Measurements from ENCODE around the gene TAC4. TPM values are rescaled to one million over a fixed set of nuclear protein-coding genes. Genes with fewer than 3 reads are reported as not detected.

TAC4 gene
- total RNA-seq, 2 donors from 2014 or later, result 1.5 to 3.2 TPM

DNA sequence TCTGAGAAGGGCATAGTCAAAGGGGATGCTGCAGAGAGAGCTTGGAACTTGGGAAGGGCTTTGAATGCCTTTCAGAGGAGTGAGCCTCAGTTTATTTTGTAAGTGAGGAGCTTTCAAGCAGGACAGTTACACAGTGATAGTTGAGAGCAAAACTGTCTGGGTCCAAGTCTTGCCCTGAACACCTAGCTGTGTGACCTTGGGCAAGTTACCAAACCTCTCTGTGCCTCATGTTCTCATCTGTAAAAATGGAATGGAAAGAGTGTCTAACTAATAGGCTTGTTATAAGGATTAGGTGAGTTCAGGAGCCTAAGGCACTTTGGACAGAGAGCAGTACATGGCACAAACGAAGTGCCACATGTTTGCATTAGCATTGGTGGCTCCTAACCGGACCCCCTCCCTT is 27.0 kb upstream of the TAC4 start:
- H3K4me1 ChIP-seq (ENCODE audit: control insufficient read depth, insufficient read depth, low read length), result peaks cover 4% of the 10 kb centered on the region
- no peaks in the 10 kb centered on the region for H3K9me3 Mint-ChIP-seq
- H3K9ac ChIP-seq (ENCODE audit: extremely low read depth, low read length, poor library complexity, severe bottlenecking), result no peak overlapping the region
- DNase-seq, result no peak
- no peak overlapping the region for H3K4me3 Mint-ChIP-seq
- no peaks in the 10 kb centered on the region for H3K36me3 Mint-ChIP-seq (ENCODE audit: low read depth)
- no peak overlapping the region for H3K27ac Mint-ChIP-seq
- peaks cover 30% of the 10 kb centered on the region for H3K4me1 Mint-ChIP-seq
- no peaks in the 10 kb centered on the region for H3K9me3 ChIP-seq (ENCODE audit: control insufficient read depth, low read length)
- H3K27ac ChIP-seq (ENCODE audit: low read depth, low read length), result no peak overlapping the region
- no peak for TF ChIP-seq CTCF (conservative IDR thresholded peaks at IDR 0.05)
- 87% methylated on average over 2 of the region's 2 CpGs; no CpG with 5 or more reads in 1 of the 2 experiments for WGBS, 2 experiments (ENCODE audit: insufficient coverage in 1 of 2, insufficient read length in 1 of 2)
- H3K36me3 ChIP-seq (ENCODE audit: control insufficient read depth, insufficient read depth, low read length), result no peaks in the 10 kb centered on the region
- H3K27me3 Mint-ChIP-seq (ENCODE audit: insufficient read depth), result peaks cover 12% of the 10 kb centered on the region
- H3K4me3 ChIP-seq (ENCODE audit: low read length), result no peak overlapping the region
- no peaks in the 10 kb centered on the region for H3K27me3 ChIP-seq (ENCODE audit: control insufficient read depth, insufficient read depth, low read length, poor library complexity, severe bottlenecking)

DNA sequence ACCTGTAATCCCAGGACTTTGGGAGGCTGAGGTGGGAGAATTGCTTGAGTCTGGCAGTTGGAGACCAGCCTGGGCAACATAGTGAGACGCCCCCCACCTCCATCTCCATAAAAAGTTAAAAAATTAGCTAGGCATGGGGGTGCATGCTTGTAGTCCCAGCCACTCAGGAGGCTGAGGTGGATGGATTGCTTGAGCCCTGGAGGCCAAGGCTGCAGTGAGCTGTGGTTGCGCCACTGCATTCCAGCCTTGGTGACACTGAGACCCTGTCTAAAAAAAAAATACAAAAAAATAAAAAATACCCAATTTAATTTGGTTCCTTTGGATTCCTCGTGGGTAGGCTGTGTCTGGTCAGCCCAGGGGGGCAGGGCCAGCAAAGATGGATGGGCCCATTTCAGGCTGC is 26.1 kb upstream of the TAC4 start:
- WGBS, 2 experiments (ENCODE audit: insufficient coverage in 1 of 2, insufficient read length in 1 of 2), result 88 to 100% methylated on average over 1 to 3 of the region's 3 CpGs
- Histone ChIP-seq H3K4me1 (ENCODE audit: control insufficient read depth, insufficient read depth, low read length) (peaks cover 2% of the 10 kb centered on the region), H3K9ac (ENCODE audit: extremely low read depth, low read length, poor library complexity, severe bottlenecking) (no peak overlapping the region), H3K9me3 (ENCODE audit: control insufficient read depth, low read length) (no peaks in the 10 kb centered on the region), H3K36me3 (ENCODE audit: control insufficient read depth, insufficient read depth, low read length) (no peaks in the 10 kb centered on the region), H3K27me3 (ENCODE audit: control insufficient read depth, insufficient read depth, low read length, poor library complexity, severe bottlenecking) (no peaks in the 10 kb centered on the region), H3K4me3 (ENCODE audit: low read length) (no peak overlapping the region), H3K27ac (ENCODE audit: low read depth, low read length) (no peak overlapping the region)
- Mint-ChIP-seq H3K9me3 (no peaks in the 10 kb centered on the region), H3K27me3 (ENCODE audit: insufficient read depth) (peaks cover 2% of the 10 kb centered on the region), H3K27ac (no peak overlapping the region), H3K4me1 (peaks cover 20% of the 10 kb centered on the region), H3K36me3 (ENCODE audit: low read depth) (no peaks in the 10 kb centered on the region), H3K4me3 (no peak overlapping the region)
- no peak for DNase-seq
- TF ChIP-seq CTCF (conservative IDR thresholded peaks at IDR 0.05), result no peak

DNA sequence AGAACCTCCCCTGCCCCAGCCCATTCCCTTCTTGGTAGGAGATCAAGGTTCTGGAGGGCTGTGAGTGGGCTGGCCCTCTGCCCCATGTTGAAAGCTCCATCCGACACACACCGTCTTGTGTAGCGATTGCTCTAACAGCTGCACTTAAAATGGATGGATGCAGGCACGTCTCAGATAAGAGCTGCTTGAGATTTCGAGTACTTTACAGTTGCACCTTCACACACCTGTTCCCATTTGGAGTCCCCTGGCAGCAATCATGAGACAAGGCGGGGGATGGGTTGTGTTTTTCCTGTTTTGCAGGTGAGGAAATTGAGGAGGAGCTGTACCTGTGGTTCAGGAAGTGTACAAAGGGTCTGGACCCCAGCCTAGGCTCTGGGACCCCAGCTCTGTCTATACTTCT is 25.6 kb upstream of the TAC4 start:
- Mint-ChIP-seq H3K27me3 (ENCODE audit: insufficient read depth) (no peaks in the 10 kb centered on the region), H3K36me3 (ENCODE audit: low read depth) (no peaks in the 10 kb centered on the region), H3K27ac (no peak overlapping the region), H3K4me3 (no peak overlapping the region), H3K9me3 (no peaks in the 10 kb centered on the region), H3K4me1 (peaks cover 18% of the 10 kb centered on the region)
- no peak overlapping the region for H3K4me3 ChIP-seq (ENCODE audit: low read length)
- TF ChIP-seq CTCF (conservative IDR thresholded peaks at IDR 0.05), result no peak
- 86 to 92% methylated on average over 5 to 6 of the region's 6 CpGs for WGBS, 2 experiments (ENCODE audit: insufficient coverage in 1 of 2, insufficient read length in 1 of 2)
- no peaks in the 10 kb centered on the region for H3K36me3 ChIP-seq (ENCODE audit: control insufficient read depth, insufficient read depth, low read length)
- no peaks in the 10 kb centered on the region for H3K27me3 ChIP-seq (ENCODE audit: control insufficient read depth, insufficient read depth, low read length, poor library complexity, severe bottlenecking)
- no peaks in the 10 kb centered on the region for H3K9me3 ChIP-seq (ENCODE audit: control insufficient read depth, low read length)
- H3K4me1 ChIP-seq (ENCODE audit: control insufficient read depth, insufficient read depth, low read length), result no peaks in the 10 kb centered on the region
- no peak overlapping the region for H3K27ac ChIP-seq (ENCODE audit: low read depth, low read length)
- DNase-seq, result no peak
- no peak overlapping the region for H3K9ac ChIP-seq (ENCODE audit: extremely low read depth, low read length, poor library complexity, severe bottlenecking)

Measured in endodermal cell (in vitro differentiated cells).